ENCODE data around the gene ABCC8.

Gene ABCC8

GRCh38 chr11:17506314-17506713 lies 29.7 kb upstream of the ABCC8 start:
- DNase-seq (ENCODE audit: low read depth in 1 of 2, low spot score in 1 of 2) = no peak

- DNase-seq (ENCODE audit: low read depth in 1 of 2, low spot score in 1 of 2) = no peak
Measured at GRCh38 chr11:17505146-17505545, 28.5 kb upstream of the ABCC8 start.

GRCh38 chr11:17504330-17505107 lies 27.9 kb upstream of the ABCC8 start:
- DNase-seq (ENCODE audit: low read depth in 1 of 2, low spot score in 1 of 2) = peak; percentile 54 to 65

GRCh38 chr11:17502630-17503029 lies 26.0 kb upstream of the ABCC8 start:
- no peak for DNase-seq (ENCODE audit: low read depth in 1 of 2, low spot score in 1 of 2)

GRCh38 chr11:17500673-17501072 lies 24.0 kb upstream of the ABCC8 start:
- DNase-seq (ENCODE audit: low read depth in 1 of 2, low spot score in 1 of 2) = no peak

- DNase-seq (ENCODE audit: low read depth in 1 of 2, low spot score in 1 of 2) = no peak
Measured at GRCh38 chr11:17498475-17498874, 21.8 kb upstream of the ABCC8 start.

GRCh38 chr11:17498058-17498457 lies 21.4 kb upstream of the ABCC8 start:
- DNase-seq (ENCODE audit: low read depth in 1 of 2, low spot score in 1 of 2) = no peak

GRCh38 chr11:17496406-17496805 lies 19.8 kb upstream of the ABCC8 start:
- DNase-seq (ENCODE audit: low read depth in 1 of 2, low spot score in 1 of 2) = no peak

GRCh38 chr11:17494019-17494418 lies 17.4 kb upstream of the ABCC8 start:
- no peak for DNase-seq (ENCODE audit: low read depth in 1 of 2, low spot score in 1 of 2)

- DNase-seq (ENCODE audit: low read depth in 1 of 2, low spot score in 1 of 2) = no peak
Measured at GRCh38 chr11:17490938-17491337, 14.3 kb upstream of the ABCC8 start.

GRCh38 chr11:17490232-17490631 lies 13.6 kb upstream of the ABCC8 start:
- DNase-seq (ENCODE audit: low read depth in 1 of 2, low spot score in 1 of 2) = no peak

- no peak for DNase-seq (ENCODE audit: low read depth in 1 of 2, low spot score in 1 of 2)
Measured at GRCh38 chr11:17489751-17490150, 13.1 kb upstream of the ABCC8 start.

GRCh38 chr11:17488563-17488962 lies 11.9 kb upstream of the ABCC8 start:
- DNase-seq (ENCODE audit: low read depth in 1 of 2, low spot score in 1 of 2) = no peak

- no peak for DNase-seq (ENCODE audit: low read depth in 1 of 2, low spot score in 1 of 2)
Measured at GRCh38 chr11:17486646-17487045, 10.0 kb upstream of the ABCC8 start.

GRCh38 chr11:17483505-17483904 lies 6.9 kb upstream of the ABCC8 start:
- DNase-seq (ENCODE audit: low read depth in 1 of 2, low spot score in 1 of 2) = no peak

- DNase-seq (ENCODE audit: low read depth in 1 of 2, low spot score in 1 of 2) = no peak
Measured at GRCh38 chr11:17481905-17482304, 5.3 kb upstream of the ABCC8 start.

GRCh38 chr11:17479284-17480214 lies 2.9 kb upstream of the ABCC8 start:
- no peak for DNase-seq (ENCODE audit: low read depth in 1 of 2, low spot score in 1 of 2)

- no peak for DNase-seq (ENCODE audit: low read depth in 1 of 2, low spot score in 1 of 2)
Measured at GRCh38 chr11:17478070-17478469, 1.4 kb upstream of the ABCC8 start.

- no peak for DNase-seq (ENCODE audit: low read depth in 1 of 2, low spot score in 1 of 2)
Measured at GRCh38 chr11:17477361-17477760, 716 bp upstream of the ABCC8 start.

- no peak for DNase-seq (ENCODE audit: low read depth in 1 of 2, low spot score in 1 of 2)
Measured at GRCh38 chr11:17477084-17477333, 364 bp upstream of the ABCC8 start.

GRCh38 chr11:17475666-17476316 lies 854 bp downstream of the ABCC8 start:
- no peak for DNase-seq (ENCODE audit: low read depth in 1 of 2, low spot score in 1 of 2)
